Measurements from ENCODE around the gene CCDC70. TPM values are rescaled to one million over a fixed set of nuclear protein-coding genes. Genes with fewer than 3 reads are reported as not detected.

The CCDC70 gene
- total and polyA plus RNA-seq, 2 of the 8 experiments (the other 6 are each of a cell fraction or from before 2014, with no cell fraction given): not detected

GRCh38 chr13:51849145-51850101 is 12.3 kb upstream of the CCDC70 start (continued):
- no peak for TF ChIP-seq SP1 (IDR thresholded peaks at IDR 0.05; ENCODE audit: low read depth, low read length)
- 0 out of 2 replicates have a peak, but pooled peaks have one; percentile 32 for TF ChIP-seq CHD2 (IDR thresholded peaks at IDR 0.05; ENCODE audit: low read length)
- no peak for TF ChIP-seq JUN (IDR thresholded peaks at IDR 0.05; ENCODE audit: low read depth, low read length)
- peak; percentile 51; the same call in 1 of the 2 replicates for TF ChIP-seq TBP (IDR thresholded peaks at IDR 0.05; ENCODE audit: low read depth, low read length)
- no peak for TF ChIP-seq ASH2L (IDR thresholded peaks at IDR 0.05; ENCODE audit: low read length)
- peak; percentile 80 to 99 (median 97) for TF ChIP-seq CTCF (IDR thresholded peaks at IDR 0.05; ENCODE audit: control extremely low read depth in 1 of 3, insufficient read depth in 1 of 3, low read depth in 1 of 3, low read length in 3 of 3)
- peak; percentile 26; the same call in 1 of the 2 replicates for TF ChIP-seq MAX (IDR thresholded peaks at IDR 0.05)

Data from H1 (cell line).